GM19351 (cell line): Measurements from ENCODE around the gene TCAP.

Experiments used
- ATAC-seq: cut with Tn5 transposase; IDR thresholded peaks from one replicate; pipeline ENCODE4 v1.9.1; 2021; ENCODE audit warnings: mild to moderate bottlenecking, moderate library complexity; ENCODE audit not compliant: unreplicated experiment

The TCAP gene

DNA sequence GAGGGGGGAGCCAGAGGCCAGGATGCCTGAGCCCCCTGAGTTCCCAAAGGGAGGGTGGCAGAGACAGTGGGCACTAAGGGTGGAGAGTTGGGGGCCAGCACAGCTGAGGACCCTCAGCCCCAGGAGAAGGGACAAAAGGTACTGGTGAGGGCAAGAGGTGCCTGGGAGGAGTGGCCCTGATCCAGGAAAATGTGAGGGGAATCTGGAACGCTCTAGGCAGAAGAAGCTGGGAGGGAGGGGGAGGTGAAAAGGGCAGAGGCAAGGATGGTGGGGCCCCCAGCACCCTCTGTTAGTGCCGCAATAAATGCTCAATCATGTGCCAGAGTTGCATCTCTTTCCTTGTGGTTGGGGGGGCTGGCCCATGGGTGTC, 1.1 kb downstream of the TCAP start:
- no peak for ATAC-seq

- no peak for ATAC-seq
Observed at GRCh38 chr17:39666601-39667261, 1.6 kb downstream of the TCAP start.

DNA sequence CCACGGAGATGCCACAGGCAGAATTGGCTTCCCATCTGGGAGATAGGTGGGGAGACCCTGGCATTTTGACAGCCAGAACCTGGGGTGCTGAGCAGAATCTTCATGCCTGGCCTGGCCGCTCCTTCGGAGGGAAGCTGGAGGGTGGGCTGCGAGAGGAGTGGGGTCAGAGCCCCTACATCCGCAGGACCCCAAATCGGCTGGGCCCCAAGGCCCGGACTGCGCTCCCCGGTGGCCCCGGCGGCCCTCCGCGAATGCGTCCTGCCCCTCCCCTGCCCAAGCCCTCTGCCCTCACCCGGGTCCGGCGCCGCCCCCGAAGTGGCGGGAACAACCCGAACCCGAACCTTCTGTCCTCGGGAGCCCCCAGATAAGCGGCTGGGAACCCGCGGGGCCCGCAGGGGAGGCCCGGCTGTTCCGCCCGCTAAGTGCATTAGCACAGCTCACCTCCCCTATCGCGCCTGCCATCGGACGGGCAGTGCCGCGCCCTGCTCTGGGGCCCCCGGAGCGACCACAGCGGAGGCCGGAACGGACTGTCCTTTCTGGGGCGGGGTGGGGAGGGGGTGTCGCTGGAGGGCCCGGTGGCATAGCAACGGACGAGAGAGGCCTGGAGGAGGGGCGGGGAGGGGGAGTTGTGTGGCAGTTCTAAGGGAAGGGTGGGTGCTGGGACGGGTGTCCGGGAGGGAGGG, 2.3 kb downstream of the TCAP start:
- ATAC-seq: no peak

- ATAC-seq: no peak
Observed at GRCh38 chr17:39667945-39668924, 3.1 kb downstream of the TCAP start, which contains the start of gene PNMT. Gene PNMT, plus strand, starts transcription at chr17:39668453. Its CDS starts 23 bp downstream, at chr17:39668476.

DNA sequence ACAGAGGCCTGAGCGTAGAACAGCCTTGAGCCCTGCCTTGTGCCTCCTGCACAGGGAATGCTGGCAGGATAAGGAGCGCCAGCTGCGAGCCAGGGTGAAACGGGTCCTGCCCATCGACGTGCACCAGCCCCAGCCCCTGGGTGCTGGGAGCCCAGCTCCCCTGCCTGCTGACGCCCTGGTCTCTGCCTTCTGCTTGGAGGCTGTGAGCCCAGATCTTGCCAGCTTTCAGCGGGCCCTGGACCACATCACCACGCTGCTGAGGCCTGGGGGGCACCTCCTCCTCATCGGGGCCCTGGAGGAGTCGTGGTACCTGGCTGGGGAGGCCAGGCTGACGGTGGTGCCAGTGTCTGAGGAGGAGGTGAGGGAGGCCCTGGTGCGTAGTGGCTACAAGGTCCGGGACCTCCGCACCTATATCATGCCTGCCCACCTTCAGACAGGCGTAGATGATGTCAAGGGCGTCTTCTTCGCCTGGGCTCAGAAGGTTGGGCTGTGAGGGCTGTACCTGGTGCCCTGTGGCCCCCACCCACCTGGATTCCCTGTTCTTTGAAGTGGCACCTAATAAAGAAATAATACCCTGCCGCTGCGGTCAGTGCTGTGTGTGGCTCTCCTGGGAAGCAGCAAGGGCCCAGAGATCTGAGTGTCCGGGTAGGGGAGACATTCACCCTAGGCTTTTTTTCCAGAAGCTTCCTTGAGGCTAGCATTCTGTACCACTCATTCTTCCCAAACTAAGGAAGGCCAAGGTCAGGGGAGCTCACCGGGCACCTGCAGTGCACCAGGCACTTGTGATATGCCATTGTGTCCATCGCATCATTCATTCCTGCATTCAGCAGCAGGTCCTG, 5.0 kb downstream of the TCAP start:
- no peak for ATAC-seq

GRCh38 chr17:39670746-39671145, 5.6 kb downstream of the TCAP start:
- ATAC-seq: no peak

DNA sequence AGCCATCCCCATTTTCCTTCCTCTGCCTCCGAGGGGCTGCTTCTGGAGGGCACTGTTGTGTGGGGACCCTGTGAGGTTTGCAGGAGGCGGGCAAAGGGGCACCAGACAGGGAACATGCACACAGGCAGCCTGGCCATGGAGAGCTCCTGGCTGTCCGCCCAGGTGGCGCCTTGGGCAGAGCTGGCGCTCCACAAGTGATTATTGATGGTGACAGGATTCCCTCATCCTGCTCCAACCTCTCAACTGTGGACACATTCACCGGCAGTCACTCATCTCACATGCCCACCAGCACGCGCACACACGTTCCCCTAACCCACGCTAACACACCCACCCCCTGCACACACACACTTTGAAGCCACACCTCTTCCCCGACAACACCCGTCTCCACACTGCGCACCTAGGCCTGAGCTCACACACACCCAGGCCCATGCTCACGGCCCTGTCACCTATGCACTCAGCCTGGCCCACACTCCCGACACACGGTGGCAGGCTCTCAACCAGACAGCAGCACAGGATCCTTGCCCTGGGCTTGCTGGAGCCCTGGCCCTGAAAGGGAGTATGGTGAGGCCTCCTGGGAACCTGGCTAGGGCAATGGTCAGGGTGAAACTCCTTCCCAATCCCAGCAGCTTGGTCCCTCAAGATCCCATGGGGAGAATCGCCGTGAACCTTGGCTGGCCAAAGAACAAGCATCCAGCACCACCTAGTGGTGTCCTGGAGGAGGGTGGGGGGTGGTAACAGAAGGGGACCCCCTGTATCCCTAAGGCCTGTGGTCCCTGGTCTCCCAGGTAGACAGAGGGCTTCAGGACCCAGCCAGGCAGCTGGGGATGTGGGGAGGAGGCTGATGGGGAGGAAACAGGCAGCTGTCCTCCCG, 6.7 kb downstream of the TCAP start:
- no peak for ATAC-seq

- ATAC-seq: no peak
Observed at GRCh38 chr17:39672522-39673334, 7.6 kb downstream of the TCAP start.

DNA sequence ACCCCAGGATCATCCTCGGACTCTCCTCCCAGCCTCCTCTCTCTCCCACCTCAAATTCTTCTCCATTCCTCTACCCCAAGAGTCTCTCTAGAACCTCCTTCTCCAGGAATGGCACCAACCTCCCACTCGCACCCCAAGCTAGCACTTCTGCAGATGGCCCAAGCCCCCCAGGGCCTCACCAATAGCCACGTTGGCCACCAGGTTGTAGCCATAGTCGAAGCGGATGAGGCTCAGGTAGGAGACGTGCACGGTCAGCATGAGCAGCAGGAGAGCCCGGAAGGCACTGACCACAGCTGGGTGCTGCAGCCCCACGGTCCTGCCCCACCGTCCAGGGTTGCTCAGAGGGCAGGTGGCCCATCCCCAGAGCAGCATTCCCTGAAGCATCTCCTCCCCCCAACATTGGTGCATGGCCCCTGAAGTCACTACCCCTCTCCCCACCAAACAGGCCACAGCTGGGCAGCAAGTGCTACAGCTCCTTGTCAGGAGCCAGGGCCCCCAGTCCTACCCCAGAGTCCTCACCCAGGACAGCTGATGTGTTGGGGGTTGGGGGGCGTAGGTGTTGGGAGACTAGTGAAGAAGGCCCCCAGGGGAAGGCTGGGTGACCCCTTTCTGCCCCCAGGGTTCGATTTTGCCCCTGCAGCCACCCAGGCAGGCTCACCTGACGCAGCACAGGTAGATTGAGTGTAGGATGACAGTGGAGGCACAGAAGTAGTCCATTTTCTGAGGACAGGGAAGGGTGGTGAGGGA, 8.4 kb downstream of the TCAP start:
- ATAC-seq: no peak

- ATAC-seq: no peak
Observed at GRCh38 chr17:39674179-39674578, 9.0 kb downstream of the TCAP start.

- no peak for ATAC-seq
Observed at GRCh38 chr17:39674702-39675389, 9.7 kb downstream of the TCAP start.

GRCh38 chr17:39675390-39676082, 10.4 kb downstream of the TCAP start:
- no peak for ATAC-seq

GRCh38 chr17:39676198-39676819, 11.2 kb downstream of the TCAP start:
- ATAC-seq: peak; percentile 63

GRCh38 chr17:39677072-39677471, 11.9 kb downstream of the TCAP start:
- ATAC-seq: no peak

GRCh38 chr17:39677542-39678339, 12.6 kb downstream of the TCAP start:
- no peak for ATAC-seq
